ENCODE measurements around the gene POLR2B.

POLR2B gene

GRCh38 chr4:57039345-57039744 lies 60.6 kb downstream of the POLR2B start:
- no peak for DNase-seq (ENCODE audit: low read depth)
- H3K4me3 ChIP-seq (ENCODE audit: low read depth, low read length): no peak overlapping the region
- no peak for TF ChIP-seq CTCF (IDR thresholded peaks at IDR 0.05; ENCODE audit: insufficient read depth, low read depth, low read length, missing control alignments)

DNA sequence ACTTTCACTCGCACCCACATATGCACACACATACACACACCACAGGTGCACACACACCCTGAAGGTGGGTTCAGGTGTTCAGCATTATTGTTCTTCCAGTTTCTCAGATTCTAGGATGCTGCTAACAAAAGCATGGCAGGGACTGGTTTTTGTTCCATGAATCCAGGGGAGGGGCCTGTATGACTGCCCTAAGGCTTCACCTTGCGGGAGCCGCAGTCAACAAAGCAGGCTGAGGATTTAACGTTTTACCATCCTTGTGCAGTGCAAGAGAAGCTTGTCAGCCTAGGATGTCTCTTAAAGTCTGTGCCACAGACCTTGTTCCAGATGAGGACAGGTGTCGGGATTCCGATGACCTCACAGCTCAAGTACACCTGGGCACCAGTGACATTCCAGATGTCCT lies 61.8 kb downstream of the POLR2B start:
- DNase-seq (ENCODE audit: low read depth): no peak
- TF ChIP-seq CTCF (IDR thresholded peaks at IDR 0.05; ENCODE audit: insufficient read depth, low read depth, low read length, missing control alignments): no peak
- H3K4me3 ChIP-seq (ENCODE audit: low read depth, low read length): no peak overlapping the region

DNA sequence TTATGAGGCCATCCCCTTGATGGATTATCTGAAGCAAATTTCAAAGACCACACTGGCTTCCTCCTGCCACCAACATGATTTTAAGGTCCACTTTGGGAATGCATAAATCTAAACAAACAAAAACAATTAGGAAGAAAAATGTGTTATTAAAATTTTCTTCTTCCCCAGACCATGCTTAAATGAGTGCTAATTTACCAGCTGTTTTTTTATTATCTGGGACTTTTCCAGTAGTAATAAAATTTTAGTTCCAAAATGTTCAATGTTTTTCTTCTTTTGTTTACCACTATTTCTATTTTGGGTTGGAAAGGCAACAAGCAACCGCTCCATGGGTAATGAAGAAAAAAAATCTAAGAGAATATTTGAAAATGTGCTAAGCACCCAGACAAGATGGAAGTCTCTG lies 62.3 kb downstream of the POLR2B start:
- TF ChIP-seq CTCF (IDR thresholded peaks at IDR 0.05; ENCODE audit: insufficient read depth, low read depth, low read length, missing control alignments): no peak
- no peak overlapping the region for H3K4me3 ChIP-seq (ENCODE audit: low read depth, low read length)
- no peak for DNase-seq (ENCODE audit: low read depth)

DNA sequence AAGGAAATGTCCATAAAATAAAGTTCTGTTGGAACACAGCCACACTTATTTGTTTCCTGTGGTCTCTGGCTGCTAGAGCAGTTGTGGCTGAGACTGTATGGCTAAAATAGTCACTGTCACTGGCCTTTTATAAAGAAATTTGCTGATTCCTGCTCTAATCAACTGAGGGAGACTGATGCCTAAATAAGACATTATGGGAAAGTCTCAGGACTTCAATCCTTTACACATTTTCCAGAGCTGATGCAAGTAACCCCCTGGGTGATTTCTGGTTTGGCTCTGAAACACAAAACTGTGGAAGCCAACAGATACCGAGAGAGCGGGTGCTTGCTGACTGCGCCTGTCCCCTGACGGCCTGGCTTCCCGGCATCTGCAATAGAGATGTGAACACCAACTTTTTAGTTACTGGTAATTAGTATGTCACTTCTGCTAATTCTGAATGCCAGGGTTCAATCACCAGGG lies 64.0 kb downstream of the POLR2B start:
- no peak overlapping the region for H3K4me3 ChIP-seq (ENCODE audit: low read depth, low read length)
- no peak for TF ChIP-seq CTCF (IDR thresholded peaks at IDR 0.05; ENCODE audit: insufficient read depth, low read depth, low read length, missing control alignments)
- no peak for DNase-seq (ENCODE audit: low read depth)

GRCh38 chr4:57043347-57044251 lies 64.9 kb downstream of the POLR2B start:
- TF ChIP-seq CTCF (IDR thresholded peaks at IDR 0.05; ENCODE audit: insufficient read depth, low read depth, low read length, missing control alignments): no peak
- no peak for DNase-seq (ENCODE audit: low read depth)

DNA sequence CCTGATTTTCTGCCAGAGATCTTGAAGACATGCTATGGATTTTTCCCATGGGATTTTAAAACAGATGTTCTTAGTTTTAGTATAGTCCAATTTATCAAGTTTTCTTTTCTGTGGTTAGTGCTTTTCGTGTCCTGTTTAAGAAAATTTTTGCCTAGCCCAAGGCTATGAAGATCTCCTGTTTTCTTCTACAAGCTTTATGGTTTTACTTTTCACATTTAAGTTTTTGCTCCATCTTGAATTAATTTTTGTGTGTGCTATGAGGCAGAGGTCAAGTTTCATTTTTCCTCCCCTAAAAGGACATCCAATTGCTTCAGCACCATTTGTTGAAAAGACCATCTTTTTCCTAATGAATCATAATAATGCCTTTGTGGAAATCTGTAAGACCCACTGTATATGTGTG lies 65.6 kb downstream of the POLR2B start:
- H3K4me3 ChIP-seq (ENCODE audit: low read depth, low read length): no peak overlapping the region
- DNase-seq (ENCODE audit: low read depth): no peak
- no peak for TF ChIP-seq CTCF (IDR thresholded peaks at IDR 0.05; ENCODE audit: insufficient read depth, low read depth, low read length, missing control alignments)

More at GRCh38 chr4:57043347-57044251, 64.9 kb downstream of the POLR2B start:
- H3K4me3 ChIP-seq (ENCODE audit: low read depth, low read length): no peak overlapping the region

Measured in GM12865 (cell line).